HepG2 (cell line): ENCODE data around the gene CASD1. TPM values are rescaled to one million over a fixed set of nuclear protein-coding genes. Genes with fewer than 3 reads are reported as not detected.

Experiments
- ATAC-seq: fragments of 200-7000 bp; cut with Tn5 transposase; 3 replicates; pipeline ENCODE4 v1.9.1; 2020; ENCODE audit warnings: mild to moderate bottlenecking, moderate library complexity
- BruUV-seq: library from RNA; stranded (reverse); fragments of 400-500 nt; replicated peaks from 2 replicates; lab custom pipeline; 2021; lab: Mats Ljungman, UMichigan
- CTCF ChIA-PET: fragments of 300-600 bp; formaldehyde crosslinking; extraction: SDS; loops from one replicate; lab custom pipeline; 2021; ENCODE audit warnings: low total read pairs, inconsistent platforms, low intra/inter-chr PET ratio; lab: Yijun Ruan, JAX
- POLR2A ChIA-PET: fragments of 350-600 bp; sonication (Branson Sonifier 250); formaldehyde crosslinking; loops from one replicate; lab custom pipeline; 2020; ENCODE audit warnings: antibody characterized with exemption, inconsistent platforms; lab: Yijun Ruan, JAX
- DNase-seq: peaks from one replicate; pipeline ENCODE4 v3.0.0-alpha.2; 2015; ENCODE audit warnings: low spot score
- FAIRE-seq: peaks from 3 replicates; lab custom pipeline; 2011; peaks lifted over from hg19 to GRCh38; lab: Jason Lieb, UNC
- H2AFZ ChIP-seq: one replicate; pipeline ENCODE4 v1.6.1; 2011; ENCODE audit warnings: low read length, inconsistent platforms
- H3K27ac ChIP-seq: fragments of 300-600 bp; 3 replicates; pipeline ENCODE4 v1.8.0; 2011; ENCODE audit warnings: mixed run types, mild to moderate bottlenecking, mixed read lengths, low read length, inconsistent platforms; ENCODE audit not compliant: insufficient read depth; ENCODE audit errors: extremely low read length
- H3K27me3 ChIP-seq, 2 experiments: fragments of 200-600 bp in 1 of 2; 2 replicates in 1 of 2; 3 replicates in 1 of 2; pipeline versions ENCODE4 v1.6.0 to v1.8.0; 2011; ENCODE audit warnings: low read length in 2 of 2, mild to moderate bottlenecking in 2 of 2, moderate library complexity in 2 of 2, inconsistent platforms in 1 of 2; ENCODE audit not compliant: insufficient read depth in 2 of 2, control insufficient read depth in 1 of 2
- H3K36me3 ChIP-seq, 2 experiments: fragments of 200-600 bp in 1 of 2; replicated peaks in 1 of 2; 2 replicates in 1 of 2; 3 replicates in 1 of 2; pipeline versions ENCODE4 v1.5.1 to v1.8.0; 2011; ENCODE audit warnings: low read length in 2 of 2, inconsistent platforms in 1 of 2; ENCODE audit not compliant: insufficient read depth in 2 of 2, control insufficient read depth in 1 of 2
- H3K4me1 ChIP-seq: 2 replicates; pipeline ENCODE4 v1.5.1; 2012; ENCODE audit warnings: low read length, inconsistent platforms; ENCODE audit not compliant: insufficient read depth
- H3K4me2 ChIP-seq: 2 replicates; pipeline ENCODE4 v1.6.0; 2011; ENCODE audit warnings: low read depth, low read length, inconsistent platforms
- H3K4me3 ChIP-seq, 3 experiments: fragments of 200-600 bp in 1 of 3; sonication (generic), shearing (Covaris generic) in 1 of 3; replicated peaks in 1 of 3; 2 replicates each; pipeline ENCODE4 v1.5.1; 2011 to 2016; ENCODE audit warnings: low read length in 3 of 3, inconsistent platforms in 2 of 3, low read depth in 2 of 3, mild to moderate bottlenecking in 2 of 3, control low read depth in 1 of 3, mixed read lengths in 1 of 3; ENCODE audit not compliant: insufficient read depth in 1 of 3
- H3K79me2 ChIP-seq: one replicate; pipeline ENCODE4 v1.6.1; 2011; ENCODE audit warnings: low read length, inconsistent platforms; ENCODE audit not compliant: insufficient read depth
- H3K9ac ChIP-seq: 2 replicates; pipeline ENCODE4 v1.6.0; 2011; ENCODE audit warnings: mild to moderate bottlenecking, low read depth, low read length, inconsistent platforms; ENCODE audit not compliant: insufficient read depth
- H3K9me3 ChIP-seq: 2 replicates; pipeline ENCODE4 v1.5.1; 2012; ENCODE audit warnings: mild to moderate bottlenecking, low read length
- H4K20me1 ChIP-seq: 2 replicates; pipeline ENCODE4 v1.6.0; 2011; ENCODE audit warnings: inconsistent platforms, mild to moderate bottlenecking, low read length, moderate library complexity; ENCODE audit not compliant: insufficient read depth
- AKAP8 ChIP-seq: sonication (generic); formaldehyde crosslinking; IDR thresholded peaks from 2 replicates; pipeline ENCODE4 v1.5.1; 2020; ENCODE audit warnings: mild to moderate bottlenecking, missing genetic modification reagents
- FOXA1 ChIP-seq, 2 experiments: fragments of 450-650 bp in 1 of 2; sonication (generic) in 1 of 2; formaldehyde crosslinking in 1 of 2; IDR thresholded peaks; 2 replicates each; pipeline versions ENCODE4 v1.4.0 to v1.6.1; 2016 to 2020; ENCODE audit warnings: missing genetic modification reagents in 1 of 2
- FOXJ3 ChIP-seq: sonication (generic); formaldehyde crosslinking; IDR thresholded peaks from 2 replicates; pipeline ENCODE4 v1.4.0; 2020; ENCODE audit warnings: missing genetic modification reagents, mild to moderate bottlenecking, borderline replicate concordance
- HOXA3 ChIP-seq: sonication (generic); formaldehyde crosslinking; IDR thresholded peaks from 2 replicates; pipeline ENCODE4 v1.5.0; 2020; ENCODE audit warnings: missing genetic modification reagents
- ISX ChIP-seq: sonication (generic); formaldehyde crosslinking; conservative IDR thresholded peaks from 2 replicates; pipeline ENCODE4 v1.5.0; 2020; ENCODE audit warnings: missing genetic modification reagents
- KAT2B ChIP-seq: fragments of 150-350 bp; IDR thresholded peaks from 2 replicates; pipeline ENCODE4 v1.6.1; 2014; ENCODE audit warnings: low read depth, low read length, borderline replicate concordance
- KDM2A ChIP-seq: sonication (generic); formaldehyde crosslinking; IDR thresholded peaks from 2 replicates; pipeline ENCODE4 v1.4.0; 2020; ENCODE audit warnings: low read depth, missing genetic modification reagents, borderline replicate concordance
- KLF9 ChIP-seq: IDR thresholded peaks from 2 replicates; pipeline ENCODE4 v1.6.1; 2016; ENCODE audit warnings: low read depth
- TBX2 ChIP-seq: sonication (generic); formaldehyde crosslinking; IDR thresholded peaks from 2 replicates; pipeline ENCODE4 v1.5.0; 2020; ENCODE audit warnings: missing genetic modification reagents, mild to moderate bottlenecking, borderline replicate concordance
- ZNF160 ChIP-seq: sonication (generic); formaldehyde crosslinking; IDR thresholded peaks from 2 replicates; pipeline ENCODE4 v1.8.0; 2022; ENCODE audit warnings: mild to moderate bottlenecking, inconsistent platforms, missing genetic modification reagents
- ZNF34 ChIP-seq: sonication (generic); formaldehyde crosslinking; IDR thresholded peaks from 2 replicates; pipeline ENCODE4 v1.4.0; 2020; ENCODE audit warnings: mild to moderate bottlenecking, missing genetic modification reagents, borderline replicate concordance
- ZNF451 ChIP-seq: sonication (generic); formaldehyde crosslinking; IDR thresholded peaks from 2 replicates; pipeline ENCODE4 v1.5.0; 2020; ENCODE audit warnings: mild to moderate bottlenecking, missing genetic modification reagents
- ZNF563 ChIP-seq: sonication (generic); formaldehyde crosslinking; IDR thresholded peaks from 2 replicates; pipeline ENCODE4 v1.8.0; 2022; ENCODE audit warnings: mild to moderate bottlenecking, moderate library complexity, missing genetic modification reagents
- ZNF629 ChIP-seq: sonication (generic); formaldehyde crosslinking; conservative IDR thresholded peaks from 2 replicates; pipeline ENCODE4 v1.5.0; 2020; ENCODE audit warnings: missing genetic modification reagents
- WGBS: methylation state at CpG from one replicate; pipeline ENCODE4 v1.1.6; 2017; ENCODE audit warnings: low lambda C conversion rate; 5-methylcytosine and 5-hydroxymethylcytosine counted together
- in situ Hi-C: cut with HindIII; loops from 2 replicates; pipeline ENCODE4 v1.10.0; 2017; ENCODE audit warnings: low pct_unique_long_range_greater_than_20kb; ENCODE audit not compliant: extremely low pct_ligation_motif_present
- intact Hi-C: fragments of 100-400 bp; cut with micrococcal nuclease; formaldehyde crosslinking; loops from one replicate; pipeline ENCODE4 v1.10.0; 2022; ENCODE audit not compliant: unreplicated experiment
- polyA plus RNA-seq, 8 experiments: library from polyadenylated mRNA; depleted of rRNA in 3 of 8; stranded (reverse) in 7 of 8; unstranded in 1 of 8; fragments of >200 nt; fragmentation: Illumina TruSeq in 4 of 8; extraction: Trizol in 4 of 8; gene quantifications; 2 replicates each; pipeline versions ENCODE4 v1.2.1 to v1.2.3, GENCODE V29; 2011 to 2016; ENCODE audit warnings: low read depth in 4 of 8, missing spikeins in 1 of 8, mixed read lengths in 1 of 8; ENCODE audit not compliant: insufficient read depth in 1 of 8
- total RNA-seq, 5 experiments: library from RNA; depleted of rRNA; stranded (reverse); fragments of >200 nt; fragmentation: Illumina TruSeq; extraction: Trizol; gene quantifications; 2 replicates each; pipeline ENCODE4 v1.2.3, GENCODE V29; 2016; ENCODE audit warnings: low read depth in 1 of 5
- TF ChIP-seq, protein P1 (sequence below): sonication (generic); formaldehyde crosslinking; IDR thresholded peaks from 2 replicates; pipeline ENCODE4 v1.8.1; 2023; ENCODE audit warnings: mild to moderate bottlenecking, inconsistent platforms, moderate library complexity, missing genetic modification reagents, borderline replicate concordance
- TF ChIP-seq, protein P2 (sequence below): sonication (generic); formaldehyde crosslinking; IDR thresholded peaks from 2 replicates; pipeline ENCODE4 v1.8.1; 2022; ENCODE audit warnings: low read depth, mild to moderate bottlenecking, missing genetic modification reagents

CASD1 gene
- total and polyA plus RNA-seq, 2 of the 13 experiments (the other 11 are each of a cell fraction or from before 2014, with no cell fraction given) = 22.9 to 32.6 TPM

DNA sequence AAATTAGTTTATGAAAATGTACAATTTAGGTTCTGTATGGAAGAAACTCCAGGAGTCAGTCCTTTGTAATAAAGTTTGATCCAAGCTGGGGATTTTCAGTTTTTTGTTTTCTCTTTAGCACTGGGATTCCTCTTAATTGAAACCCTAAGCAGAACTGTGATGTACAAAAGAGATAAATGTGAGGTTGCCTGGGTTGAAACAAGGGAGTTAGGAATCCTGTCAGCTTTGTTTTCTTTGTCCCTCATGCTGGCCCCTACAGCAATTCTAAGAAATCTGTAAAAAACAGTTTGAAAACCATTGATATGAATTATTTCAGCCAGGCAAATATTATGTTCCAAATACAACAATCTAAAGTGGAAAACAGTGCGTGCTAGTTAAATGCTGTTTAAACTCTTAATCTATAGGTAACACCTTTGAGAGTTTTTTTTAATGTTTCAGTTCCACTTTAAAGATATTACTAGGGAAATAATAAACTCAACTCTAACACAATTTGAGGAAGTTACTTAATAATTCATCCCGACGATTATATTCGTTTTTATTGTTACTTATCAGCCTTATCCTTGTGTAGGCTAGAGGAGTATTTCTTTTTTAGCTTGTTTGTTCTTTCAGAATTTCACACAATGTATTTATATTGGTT lies 81.0 kb downstream of the CASD1 start:
- no peaks in the 10 kb centered on the region for H3K79me2 ChIP-seq
- no peak for DNase-seq
- no peak overlapping the region for H3K4me3 ChIP-seq
- H4K20me1 ChIP-seq = no peaks in the 10 kb centered on the region
- in situ Hi-C loops = no loop called here
- no peak for ATAC-seq
- H2AFZ ChIP-seq = no peak overlapping the region
- ChIA-PET POLR2A (no interaction called here), CTCF (no interaction called here)
- H3K9me3 ChIP-seq = no peaks in the 10 kb centered on the region
- H3K27me3 ChIP-seq = no peaks in the 10 kb centered on the region
- no peak overlapping the region for H3K27ac ChIP-seq
- 0 out of 2 replicates have a peak, but pooled peaks cover 5% of the 10 kb centered on the region for H3K4me1 ChIP-seq
- intact Hi-C loops = no loop called here
- BruUV-seq = no TSS peak
- no peaks in the 10 kb centered on the region for H3K36me3 ChIP-seq
- H3K9ac ChIP-seq = no peak overlapping the region
- 95% methylated on average over 4 of the region's 4 CpGs for WGBS
- H3K4me2 ChIP-seq = no peak overlapping the region
- no peak for FAIRE-seq
- no peak for TF ChIP-seq FOXA1 (IDR thresholded peaks at IDR 0.05)
- TF ChIP-seq FOXA1 (CRISPR knock-in tag; IDR thresholded peaks at IDR 0.05) = no peak
- no peak for TF ChIP-seq ISX (CRISPR knock-in tag)
- TF ChIP-seq KLF9 (CRISPR knock-in tag) = no peak
- TF ChIP-seq, protein P1, sequence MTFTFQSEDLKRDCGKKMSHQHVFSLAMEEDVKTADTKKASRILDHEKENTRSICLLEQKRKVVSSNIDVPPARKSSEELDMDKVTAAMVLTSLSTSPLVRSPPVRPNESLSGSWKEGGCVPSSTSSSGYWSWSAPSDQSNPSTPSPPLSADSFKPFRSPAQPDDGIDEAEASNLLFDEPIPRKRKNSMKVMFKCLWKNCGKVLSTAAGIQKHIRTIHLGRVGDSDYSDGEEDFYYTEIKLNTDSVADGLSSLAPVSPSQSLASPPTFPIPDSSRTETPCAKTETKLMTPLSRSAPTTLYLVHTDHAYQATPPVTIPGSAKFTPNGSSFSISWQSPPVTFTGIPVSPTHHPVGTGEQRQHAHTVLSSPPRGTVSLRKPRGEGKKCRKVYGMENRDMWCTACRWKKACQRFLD = no peak
- TF ChIP-seq ZNF563 (CRISPR knock-in tag) = no peak
- TF ChIP-seq TBX2 = no peak
- no peak for TF ChIP-seq ZNF160 (CRISPR knock-in tag)
- TF ChIP-seq, protein P2, sequence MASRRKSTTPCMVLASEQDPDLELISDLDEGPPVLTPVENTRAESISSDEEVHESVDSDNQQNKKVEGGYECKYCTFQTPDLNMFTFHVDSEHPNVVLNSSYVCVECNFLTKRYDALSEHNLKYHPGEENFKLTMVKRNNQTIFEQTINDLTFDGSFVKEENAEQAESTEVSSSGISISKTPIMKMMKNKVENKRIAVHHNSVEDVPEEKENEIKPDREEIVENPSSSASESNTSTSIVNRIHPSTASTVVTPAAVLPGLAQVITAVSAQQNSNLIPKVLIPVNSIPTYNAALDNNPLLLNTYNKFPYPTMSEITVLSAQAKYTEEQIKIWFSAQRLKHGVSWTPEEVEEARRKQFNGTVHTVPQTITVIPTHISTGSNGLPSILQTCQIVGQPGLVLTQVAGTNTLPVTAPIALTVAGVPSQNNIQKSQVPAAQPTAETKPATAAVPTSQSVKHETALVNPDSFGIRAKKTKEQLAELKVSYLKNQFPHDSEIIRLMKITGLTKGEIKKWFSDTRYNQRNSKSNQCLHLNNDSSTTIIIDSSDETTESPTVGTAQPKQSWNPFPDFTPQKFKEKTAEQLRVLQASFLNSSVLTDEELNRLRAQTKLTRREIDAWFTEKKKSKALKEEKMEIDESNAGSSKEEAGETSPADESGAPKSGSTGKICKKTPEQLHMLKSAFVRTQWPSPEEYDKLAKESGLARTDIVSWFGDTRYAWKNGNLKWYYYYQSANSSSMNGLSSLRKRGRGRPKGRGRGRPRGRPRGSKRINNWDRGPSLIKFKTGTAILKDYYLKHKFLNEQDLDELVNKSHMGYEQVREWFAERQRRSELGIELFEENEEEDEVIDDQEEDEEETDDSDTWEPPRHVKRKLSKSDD (CRISPR knock-in tag) = no peak
- TF ChIP-seq HOXA3 = no peak
- no peak for TF ChIP-seq KDM2A (CRISPR knock-in tag)
- TF ChIP-seq AKAP8 (CRISPR knock-in tag) = no peak
- no peak for TF ChIP-seq ZNF451 (CRISPR knock-in tag)
- no peak for TF ChIP-seq ZNF34
- no peak for TF ChIP-seq KAT2B
- TF ChIP-seq FOXJ3 = no peak
- TF ChIP-seq ZNF629 (CRISPR knock-in tag) = no peak
